GM23338 (cell line): ENCODE results near the gene UBE2E2. TPM values are rescaled to one million over a fixed set of nuclear protein-coding genes. Genes with fewer than 3 reads are reported as not detected.
A peak's percentile ranks its signal among the peaks of the same experiment; 100 is the strongest.

ENCODE experiments used
- ATAC-seq: fragments of 200-7000 bp; cut with Tn5 transposase; 3 replicates; pipeline ENCODE4 v1.9.1; 2020
- DNase-seq: peaks from one replicate; pipeline ENCODE4 v3.0.0-alpha.2; 2015; ENCODE audit warnings: low spot score
- H2AFZ ChIP-seq: fragments of 200-600 bp; sonication (generic); 2 replicates; pipeline ENCODE4 v1.8.0; 2016; ENCODE audit warnings: antibody characterized with exemption, mild to moderate bottlenecking, moderate library complexity
- H3F3A ChIP-seq: fragments of 200-600 bp; sonication (generic); replicated peaks from 2 replicates; pipeline ENCODE4 v1.8.0; 2017; ENCODE audit warnings: antibody characterized with exemption, mixed run types, low read depth
- H3K27ac ChIP-seq: fragments of 200-600 bp; sonication (generic); 2 replicates; pipeline ENCODE4 v1.6.1; 2016; ENCODE audit warnings: low read depth
- H3K27me3 ChIP-seq: fragments of 200-600 bp; sonication (generic); 2 replicates; pipeline ENCODE4 v1.8.0; 2016; ENCODE audit warnings: mild to moderate bottlenecking, mixed run types, moderate library complexity; ENCODE audit not compliant: insufficient read depth
- H3K36me3 ChIP-seq: fragments of 200-600 bp; sonication (generic); 2 replicates; pipeline ENCODE4 v1.8.0; 2016; ENCODE audit warnings: mild to moderate bottlenecking; ENCODE audit not compliant: insufficient read depth
- H3K4me1 ChIP-seq: fragments of 200-600 bp; sonication (generic); 2 replicates; pipeline ENCODE4 v1.8.0; 2016; ENCODE audit warnings: mild to moderate bottlenecking, moderate library complexity; ENCODE audit not compliant: insufficient read depth
- H3K4me2 ChIP-seq: fragments of 200-600 bp; sonication (generic); 2 replicates; pipeline ENCODE4 v1.7.1; 2017; ENCODE audit warnings: mixed run types
- H3K4me3 ChIP-seq: fragments of 200-600 bp; sonication (generic); 2 replicates; pipeline ENCODE4 v1.6.1; 2016; ENCODE audit warnings: mixed run types
- H3K79me2 ChIP-seq: fragments of 200-600 bp; sonication (generic); replicated peaks from 2 replicates; pipeline ENCODE4 v1.8.0; 2017; ENCODE audit warnings: mild to moderate bottlenecking; ENCODE audit not compliant: insufficient read depth
- H3K9me2 ChIP-seq: fragments of 200-600 bp; sonication (generic); 2 replicates; pipeline ENCODE4 v1.8.0; 2017; ENCODE audit not compliant: insufficient read depth
- H4K20me1 ChIP-seq: fragments of 200-600 bp; sonication (generic); replicated peaks from 2 replicates; pipeline ENCODE4 v1.8.0; 2017; ENCODE audit warnings: mild to moderate bottlenecking; ENCODE audit not compliant: insufficient read depth
- H3K27ac Mint-ChIP-seq: 2 replicates; pipeline ENCODE4 v1.8.0; 2020; ENCODE audit warnings: inconsistent platforms, mild to moderate bottlenecking, moderate library complexity, mixed read lengths
- H3K27me3 Mint-ChIP-seq: 3 replicates; pipeline ENCODE4 v1.8.0; 2022; ENCODE audit warnings: low read depth, mild to moderate bottlenecking, moderate library complexity, mixed read lengths, inconsistent platforms; ENCODE audit not compliant: insufficient read depth, poor library complexity
- H3K36me3 Mint-ChIP-seq: 3 replicates; pipeline ENCODE4 v1.8.0; 2021; ENCODE audit warnings: low read depth, mild to moderate bottlenecking, inconsistent platforms, moderate library complexity, mixed read lengths
- H3K4me1 Mint-ChIP-seq: 3 replicates; pipeline ENCODE4 v1.8.0; 2020; ENCODE audit warnings: mild to moderate bottlenecking, inconsistent platforms, mixed read lengths
- H3K4me3 Mint-ChIP-seq: 3 replicates; pipeline ENCODE4 v1.8.0; 2021; ENCODE audit warnings: moderate library complexity, mild to moderate bottlenecking, inconsistent platforms, mixed read lengths
- H3K9me3 Mint-ChIP-seq: 3 replicates; pipeline ENCODE4 v1.8.0; 2020; ENCODE audit warnings: moderate library complexity, mild to moderate bottlenecking, inconsistent platforms, mixed read lengths
- CREB1 ChIP-seq: fragments of 250-450 bp; sonication (Bioruptor Pico); IDR thresholded peaks from 2 replicates; pipeline ENCODE4 v1.5.0; 2020; ENCODE audit warnings: low read depth, mild to moderate bottlenecking, moderate library complexity
- ETS1 ChIP-seq: IDR thresholded peaks from 2 replicates; pipeline ENCODE4 v1.6.1; 2016; ENCODE audit warnings: antibody characterized with exemption
- EZH2 ChIP-seq: fragments of 200-600 bp; sonication (generic); IDR thresholded peaks from one replicate; pipeline ENCODE4 v1.8.0; 2017; ENCODE audit warnings: antibody characterized with exemption, mild to moderate bottlenecking, low read depth; ENCODE audit not compliant: unreplicated experiment
- JUNB ChIP-seq: IDR thresholded peaks from one replicate; pipeline ENCODE4 v1.6.1; 2016; ENCODE audit warnings: antibody characterized with exemption; ENCODE audit not compliant: unreplicated experiment
- NANOG ChIP-seq: IDR thresholded peaks from 2 replicates; pipeline ENCODE4 v1.6.1; 2016; ENCODE audit warnings: antibody characterized with exemption, borderline replicate concordance
- POLR2AphosphoS5 ChIP-seq: IDR thresholded peaks from 2 replicates; pipeline ENCODE4 v1.6.1; 2016; ENCODE audit warnings: antibody characterized with exemption, low read depth
- REST ChIP-seq: IDR thresholded peaks from one replicate; pipeline ENCODE4 v1.6.1; 2018; ENCODE audit warnings: antibody characterized with exemption; ENCODE audit not compliant: unreplicated experiment
- STAT1 ChIP-seq: IDR thresholded peaks from one replicate; pipeline ENCODE4 v1.6.1; 2016; ENCODE audit warnings: antibody characterized with exemption; ENCODE audit not compliant: unreplicated experiment
- ZNF114 ChIP-seq: fragments of 250-450 bp; sonication (Bioruptor Pico); IDR thresholded peaks from 2 replicates; pipeline ENCODE4 v1.5.0; 2020; ENCODE audit warnings: mild to moderate bottlenecking, moderate library complexity
- ZNF331 ChIP-seq: fragments of 250-450 bp; sonication (Bioruptor Pico); IDR thresholded peaks from 2 replicates; pipeline ENCODE4 v1.5.0; 2020; ENCODE audit warnings: low read depth, mild to moderate bottlenecking, moderate library complexity
- ZNF462 ChIP-seq: fragments of 250-450 bp; sonication (Bioruptor Pico); IDR thresholded peaks from 2 replicates; pipeline ENCODE4 v1.5.0; 2020; ENCODE audit warnings: mild to moderate bottlenecking, moderate library complexity
- polyA plus RNA-seq: library from polyadenylated mRNA; unstranded; fragments of >200 nt; fragmentation: Nextera tagmentation; extraction: Ambion mirVana; gene quantifications from 2 replicates; pipeline ENCODE4 v1.2.1, GENCODE V29; 2016
- total RNA-seq: library from RNA; depleted of rRNA; stranded (reverse); fragments of >200 nt; shearing (Covaris generic); gene quantifications from 2 replicates; pipeline ENCODE4 v1.2.3, GENCODE V29; 2014

The UBE2E2 gene
- total and polyA plus RNA-seq, 2 experiments from 2014 or later = 86.9 to 169 TPM

GRCh38 chr3:23508464-23508863, 305.3 kb downstream of the UBE2E2 start (continued):
- TF ChIP-seq ZNF462 (CRISPR knock-in tag) (no peak), EZH2 (no peak), ZNF331 (CRISPR knock-in tag) (no peak), CREB1 (CRISPR knock-in tag) (no peak), JUNB (no peak), NANOG (no peak), POLR2AphosphoS5 (no peak), STAT1 (no peak)

GRCh38 chr3:23518441-23518840, 315.3 kb downstream of the UBE2E2 start:
- no peaks in the 10 kb centered on the region for H3K36me3 ChIP-seq
- H3K79me2 ChIP-seq = no peaks in the 10 kb centered on the region
- H3K4me2 ChIP-seq = no peak overlapping the region
- no peaks in the 10 kb centered on the region for H3K9me3 Mint-ChIP-seq
- H3K4me3 ChIP-seq = no peak overlapping the region
- no peak overlapping the region for H3K27ac Mint-ChIP-seq
- no peaks in the 10 kb centered on the region for H3K27me3 ChIP-seq
- H3K27me3 Mint-ChIP-seq = no peaks in the 10 kb centered on the region
- H2AFZ ChIP-seq = no peak overlapping the region
- ATAC-seq = peak; percentile 50
- no peaks in the 10 kb centered on the region for H4K20me1 ChIP-seq
- H3K36me3 Mint-ChIP-seq = no peaks in the 10 kb centered on the region
- DNase-seq = no peak
- H3K4me1 ChIP-seq = peaks cover 26% of the 10 kb centered on the region
- H3F3A ChIP-seq = no peaks in the 10 kb centered on the region
- no peak overlapping the region for H3K27ac ChIP-seq
- H3K4me3 Mint-ChIP-seq = no peak overlapping the region
- peaks cover 24% of the 10 kb centered on the region for H3K4me1 Mint-ChIP-seq
- no peaks in the 10 kb centered on the region for H3K9me2 ChIP-seq
- TF ChIP-seq ETS1 (no peak), ZNF114 (CRISPR knock-in tag) (no peak), REST (no peak), ZNF331 (CRISPR knock-in tag) (no peak), POLR2AphosphoS5 (no peak), JUNB (no peak), NANOG (no peak)
